SK-N-SH (cell line): ENCODE results near the gene CLSTN2.

Experiments used
- FOSL2 ChIP-seq: IDR thresholded peaks from 2 replicates; pipeline ENCODE4 v1.4.0; 2012; ENCODE audit warnings: low read depth, mild to moderate bottlenecking, moderate library complexity, borderline replicate concordance
- FOXM1 ChIP-seq: IDR thresholded peaks from 2 replicates; pipeline ENCODE4 v1.4.0; 2012; ENCODE audit warnings: low read depth, mild to moderate bottlenecking
- MAX ChIP-seq: IDR thresholded peaks from 2 replicates; pipeline ENCODE4 v1.4.0; 2012; ENCODE audit warnings: low read depth
- POLR2AphosphoS5 ChIP-seq: IDR thresholded peaks from 2 replicates; pipeline ENCODE4 v1.6.1; 2012; ENCODE audit warnings: low read depth, low read length
- RCOR1 ChIP-seq: fragments of 150-350 bp; IDR thresholded peaks from 2 replicates; pipeline ENCODE4 v1.6.1; 2017; ENCODE audit warnings: antibody characterized with exemption, low read length
- SIN3A ChIP-seq: IDR thresholded peaks from 2 replicates; pipeline ENCODE4 v1.6.1; 2012; ENCODE audit warnings: low read depth, mild to moderate bottlenecking, low read length, moderate library complexity, borderline replicate concordance
- SMC3 ChIP-seq: IDR thresholded peaks from 2 replicates; pipeline ENCODE4 v1.6.1; 2012; ENCODE audit warnings: low read depth, low read length, improper control_type of control experiment
- USF2 ChIP-seq: fragments of 150-350 bp; IDR thresholded peaks from 2 replicates; pipeline ENCODE4 v1.6.1; 2017; ENCODE audit warnings: antibody characterized with exemption, low read length, low read depth, borderline replicate concordance
- YY1 ChIP-seq: IDR thresholded peaks from 2 replicates; pipeline ENCODE4 v1.4.0; 2012; ENCODE audit warnings: low read depth, mild to moderate bottlenecking
- ZBTB33 ChIP-seq: IDR thresholded peaks from 2 replicates; pipeline ENCODE4 v1.4.0; 2012; ENCODE audit warnings: low read depth, borderline replicate concordance
- TF ChIP-seq, protein P1 (sequence below): fragments of 200-600 bp; sonication (generic); IDR thresholded peaks from 2 replicates; pipeline ENCODE4 v1.6.1; 2017; ENCODE audit warnings: antibody characterized with exemption, mild to moderate bottlenecking, moderate library complexity

DNA sequence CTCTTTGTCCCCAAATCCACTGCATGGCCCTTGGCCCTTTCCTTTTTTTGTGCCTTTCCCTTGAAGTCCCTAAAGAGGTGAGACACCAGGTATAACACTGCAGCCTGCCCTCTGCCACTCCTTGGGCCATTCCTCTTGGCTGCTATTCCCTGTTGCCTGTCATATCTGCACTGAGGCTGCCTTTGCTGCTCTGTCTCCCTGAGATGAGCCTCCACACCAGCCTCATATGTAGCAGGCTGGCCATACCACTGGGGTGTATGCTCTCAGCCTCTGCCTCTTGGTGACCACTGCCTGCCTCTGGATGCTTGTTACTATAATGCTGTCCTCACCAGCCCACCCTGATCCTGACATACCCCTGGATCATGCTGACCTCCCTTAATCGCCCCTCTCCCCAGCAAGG, 252.0 kb downstream of the CLSTN2 start:
- no peak for TF ChIP-seq RCOR1
- no peak for TF ChIP-seq SMC3
- TF ChIP-seq, protein P1, sequence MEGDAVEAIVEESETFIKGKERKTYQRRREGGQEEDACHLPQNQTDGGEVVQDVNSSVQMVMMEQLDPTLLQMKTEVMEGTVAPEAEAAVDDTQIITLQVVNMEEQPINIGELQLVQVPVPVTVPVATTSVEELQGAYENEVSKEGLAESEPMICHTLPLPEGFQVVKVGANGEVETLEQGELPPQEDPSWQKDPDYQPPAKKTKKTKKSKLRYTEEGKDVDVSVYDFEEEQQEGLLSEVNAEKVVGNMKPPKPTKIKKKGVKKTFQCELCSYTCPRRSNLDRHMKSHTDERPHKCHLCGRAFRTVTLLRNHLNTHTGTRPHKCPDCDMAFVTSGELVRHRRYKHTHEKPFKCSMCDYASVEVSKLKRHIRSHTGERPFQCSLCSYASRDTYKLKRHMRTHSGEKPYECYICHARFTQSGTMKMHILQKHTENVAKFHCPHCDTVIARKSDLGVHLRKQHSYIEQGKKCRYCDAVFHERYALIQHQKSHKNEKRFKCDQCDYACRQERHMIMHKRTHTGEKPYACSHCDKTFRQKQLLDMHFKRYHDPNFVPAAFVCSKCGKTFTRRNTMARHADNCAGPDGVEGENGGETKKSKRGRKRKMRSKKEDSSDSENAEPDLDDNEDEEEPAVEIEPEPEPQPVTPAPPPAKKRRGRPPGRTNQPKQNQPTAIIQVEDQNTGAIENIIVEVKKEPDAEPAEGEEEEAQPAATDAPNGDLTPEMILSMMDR: no peak
- no peak for TF ChIP-seq POLR2AphosphoS5
- TF ChIP-seq FOXM1: no peak
- TF ChIP-seq SIN3A: no peak
- TF ChIP-seq YY1: no peak
- no peak for TF ChIP-seq ZBTB33
- no peak for TF ChIP-seq USF2
- TF ChIP-seq FOSL2: no peak
- no peak for TF ChIP-seq MAX
